HG03025 (cell line): ENCODE data around the gene ZSCAN22.
"Not testable (repeated sequence)": the region's sequence is repeated elsewhere in the genome, so short reads cannot be mapped to it uniquely, and the experiment has no call there.

Experiments
- ATAC-seq: cut with Tn5 transposase; IDR thresholded peaks from one replicate; pipeline ENCODE4 v1.9.1; 2021; ENCODE audit warnings: mild to moderate bottlenecking, moderate library complexity; ENCODE audit not compliant: unreplicated experiment, low FRiP score

The ZSCAN22 gene

DNA sequence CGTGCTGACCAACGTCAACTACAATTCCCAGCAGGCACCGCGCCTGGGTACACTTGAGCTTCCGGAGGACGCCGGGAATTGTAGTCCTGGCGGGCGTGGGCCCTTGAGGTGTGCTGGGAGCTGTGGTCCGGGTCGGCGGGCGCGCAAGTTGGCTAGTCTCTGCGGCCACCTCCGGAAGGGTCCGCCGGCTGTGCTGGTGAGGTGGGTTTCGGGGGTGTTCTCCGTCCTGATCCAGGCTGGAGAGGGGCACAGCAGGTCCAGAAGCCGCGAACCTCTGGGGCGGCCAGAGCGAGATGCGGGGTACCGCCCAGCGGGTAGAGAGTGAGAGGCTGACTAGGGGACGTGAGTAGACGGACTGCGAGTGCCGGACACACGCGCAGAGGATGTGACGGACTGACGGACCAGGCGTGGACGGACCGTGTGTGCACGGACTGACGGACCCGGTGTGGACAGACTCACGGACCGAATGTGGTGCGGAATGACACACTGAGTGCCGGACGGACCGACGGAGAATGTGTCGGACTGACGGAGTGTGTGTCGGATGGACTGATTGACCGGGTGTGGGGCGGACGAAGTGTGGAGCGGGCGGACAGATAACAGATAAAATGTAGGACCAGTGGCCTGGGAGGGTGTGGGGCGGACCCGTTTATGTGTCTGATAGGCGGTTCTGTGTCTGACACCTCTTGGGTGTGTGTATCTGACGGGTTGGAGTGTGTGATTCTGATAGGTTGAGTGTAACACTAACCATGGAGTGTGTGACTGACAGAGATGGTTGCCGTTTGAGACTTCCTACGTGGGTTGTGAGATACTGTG is at the start of gene ZSCAN22:
ZSCAN22 (plus strand) TSS at position 81 of the 813 bp plus-strand sequence. CDS start 7,809 bp downstream, outside the sequence.
- peak; percentile 79 for ATAC-seq

DNA sequence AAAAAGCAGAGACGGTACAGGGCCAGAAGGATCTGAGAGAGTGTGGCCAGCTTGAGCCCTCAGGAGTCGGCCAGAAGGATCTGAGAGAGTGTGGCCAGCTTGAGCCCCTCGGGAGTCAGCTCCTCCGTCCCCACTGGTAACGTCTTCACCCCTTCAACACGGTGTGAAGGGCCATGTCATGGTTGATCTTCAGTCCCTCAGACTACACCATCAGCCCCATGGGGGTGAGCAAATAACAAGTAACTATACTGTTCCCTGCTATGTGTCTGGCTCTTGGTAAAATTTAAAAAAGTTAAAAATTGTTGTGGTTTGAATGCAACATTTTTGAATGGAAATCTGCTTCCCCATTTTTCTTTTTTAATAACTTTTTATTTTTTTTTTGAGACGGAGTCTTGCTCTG is 49.6 kb upstream of the ZSCAN22 start:
- no peak for ATAC-seq

DNA sequence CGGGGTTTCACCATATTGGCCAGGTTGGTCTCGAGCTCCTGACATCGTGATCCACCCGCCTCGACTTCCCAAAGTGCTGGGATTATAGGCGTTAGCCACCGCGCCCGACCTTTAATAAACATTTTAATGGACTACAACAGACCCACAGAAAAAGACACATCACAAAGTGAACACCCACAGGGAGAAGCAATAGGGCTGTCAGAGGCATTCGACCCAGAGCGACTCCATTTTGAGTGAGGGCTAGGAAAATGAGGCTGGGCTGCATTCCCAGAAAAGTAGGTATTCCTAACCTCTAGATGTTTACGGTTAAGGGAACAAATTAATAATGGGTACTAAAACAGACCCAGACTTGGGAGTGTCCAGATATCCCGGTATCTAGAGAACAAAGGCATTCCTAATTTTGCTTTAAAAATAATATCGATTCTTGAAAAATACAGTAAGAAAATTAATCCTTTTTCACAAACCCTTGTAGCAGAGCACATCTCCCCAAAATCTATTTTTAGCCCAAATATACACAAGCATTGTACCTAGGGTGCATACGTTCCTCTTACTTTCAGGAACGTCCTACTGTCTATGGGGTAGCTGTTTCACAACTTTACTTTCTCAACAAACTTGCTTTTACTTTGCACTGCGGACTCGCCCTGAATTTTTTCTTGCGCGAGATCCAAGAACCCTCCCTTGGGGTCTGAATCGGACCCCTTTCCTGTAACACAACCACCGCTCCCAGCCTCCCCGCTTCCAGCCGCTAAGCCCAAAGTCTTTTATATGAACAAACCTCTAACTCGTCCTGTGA is 48.9 kb upstream of the ZSCAN22 start:
- ATAC-seq: no peak

DNA sequence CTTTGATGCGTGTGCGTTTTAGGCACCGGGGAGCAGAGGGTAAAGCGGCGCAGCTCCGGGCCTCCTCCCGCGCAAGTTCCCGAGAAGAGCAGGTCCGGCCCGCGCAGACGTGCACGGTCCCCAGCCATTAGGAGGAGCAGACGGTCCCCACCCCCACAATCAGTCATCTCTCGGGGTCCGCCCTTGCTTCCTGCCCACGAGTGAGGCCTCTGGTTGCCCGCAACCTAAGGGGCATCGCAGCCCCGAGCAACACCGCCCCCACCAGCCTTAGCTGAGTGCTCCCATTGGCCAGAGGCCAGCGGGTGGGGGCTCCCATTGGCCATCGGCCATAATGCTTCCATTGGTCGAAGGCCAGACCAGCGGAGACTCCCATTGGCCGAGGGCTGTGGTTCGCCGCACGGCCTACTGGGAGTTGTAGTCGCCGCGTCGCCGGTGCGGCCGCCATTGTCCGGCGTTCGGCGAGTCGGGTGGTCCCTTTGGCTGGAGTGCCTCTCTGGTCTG is 48.2 kb upstream of the ZSCAN22 start, which contains the start of gene ZNF8:
ZNF8 (plus strand) TSS at position 415 of the 501 bp plus-strand sequence. CDS start 127 bp downstream, outside the sequence.
- ATAC-seq: peak; percentile 94

DNA sequence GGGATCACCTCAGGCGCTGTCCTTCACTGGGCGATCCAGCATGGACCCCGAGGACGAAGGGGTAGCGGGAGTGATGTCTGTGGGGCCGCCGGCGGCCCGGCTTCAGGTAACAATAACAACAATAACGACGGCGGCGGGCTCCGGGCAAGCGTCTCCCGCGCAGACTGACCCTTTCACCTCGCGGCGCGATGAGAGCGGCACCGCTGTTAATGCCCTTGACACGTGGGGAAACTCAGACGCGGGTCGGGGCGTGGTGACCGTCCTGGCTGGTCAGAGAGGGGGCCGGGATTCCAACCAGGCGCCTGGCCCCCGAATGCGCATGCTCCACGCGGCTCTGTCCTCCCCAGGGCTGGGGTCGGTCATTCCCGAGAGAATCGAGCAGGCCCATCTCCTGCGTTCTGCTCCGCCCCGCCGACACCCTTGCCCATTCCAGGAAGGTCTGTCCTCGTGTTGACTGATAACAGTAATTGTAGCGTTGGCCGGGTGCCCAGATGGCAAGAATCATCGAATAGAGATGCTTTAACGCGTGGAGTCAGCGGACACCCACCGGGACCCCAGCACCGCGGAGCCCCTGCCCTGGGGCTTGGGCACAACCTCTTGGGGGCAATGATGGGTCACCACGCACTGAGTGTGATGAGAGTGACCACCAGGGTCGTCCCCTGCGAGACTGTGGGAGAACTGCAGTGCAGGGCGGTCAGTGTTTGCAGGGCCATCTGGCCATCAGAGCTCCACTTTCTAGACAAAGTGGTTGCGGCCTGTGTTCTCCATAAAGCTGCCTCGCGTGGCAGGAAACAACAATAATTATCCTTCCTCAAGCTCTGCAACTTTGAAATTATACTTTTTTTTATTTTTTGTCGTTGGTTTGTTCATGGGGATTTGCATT is 47.5 kb upstream of the ZSCAN22 start:
- peak; percentile 34 for ATAC-seq

DNA sequence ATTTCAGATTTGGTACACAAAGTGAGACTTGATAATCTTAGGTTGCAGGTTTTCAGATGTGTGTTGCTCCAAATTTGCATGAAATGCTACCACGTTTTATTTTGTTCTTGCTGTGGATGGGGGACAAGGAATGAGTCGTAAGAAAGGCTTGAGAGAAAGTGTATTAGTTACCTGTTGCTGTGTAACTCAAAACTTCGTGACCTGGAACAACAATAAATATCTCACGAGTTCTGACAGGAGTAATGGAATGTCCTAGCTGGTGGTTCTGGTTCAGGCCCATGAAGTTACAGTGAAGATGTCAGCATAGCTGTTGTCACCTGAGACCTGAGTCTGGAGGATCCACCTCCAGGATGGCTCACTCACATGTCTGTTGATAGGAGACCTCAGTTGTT is 46.9 kb upstream of the ZSCAN22 start:
- no peak for ATAC-seq

DNA sequence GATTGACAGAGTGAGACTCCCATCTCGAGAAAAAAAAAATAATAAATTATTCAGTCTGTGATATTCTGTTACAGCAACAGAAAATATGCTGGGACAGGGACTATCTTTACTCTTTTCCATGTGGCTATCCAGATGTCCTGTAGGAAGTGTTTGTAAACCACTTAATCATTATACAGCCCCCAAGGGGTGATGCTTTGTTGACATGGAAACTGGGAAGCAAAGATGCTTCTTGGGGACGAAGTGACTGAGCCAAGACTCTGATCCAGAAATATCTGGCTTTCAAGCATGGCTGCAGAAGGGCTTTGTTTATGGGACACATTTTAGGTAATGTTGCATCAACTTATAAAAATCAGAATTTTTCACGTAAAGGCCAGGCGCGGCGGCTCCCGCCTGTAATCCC is 42.6 kb upstream of the ZSCAN22 start:
- ATAC-seq: no peak

DNA sequence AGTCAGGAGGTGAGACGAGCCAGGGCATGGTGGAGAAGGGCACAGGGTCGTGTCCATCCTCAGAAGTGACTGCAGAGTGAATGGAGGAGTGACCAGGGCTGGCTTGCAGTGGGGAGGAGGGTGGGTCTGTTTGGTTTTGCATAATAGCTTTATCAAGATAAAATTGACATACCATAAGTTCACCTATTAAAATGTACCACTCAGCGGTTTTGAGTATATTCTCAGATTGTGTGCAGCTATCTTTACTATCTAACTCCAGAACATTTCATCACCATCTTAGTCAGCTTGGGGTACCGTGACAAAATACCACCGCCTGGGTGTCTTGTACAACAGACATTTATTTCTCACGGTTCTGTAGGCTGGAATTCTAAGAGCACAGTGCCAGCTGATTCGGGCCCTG is 34.9 kb upstream of the ZSCAN22 start:
- no peak for ATAC-seq

DNA sequence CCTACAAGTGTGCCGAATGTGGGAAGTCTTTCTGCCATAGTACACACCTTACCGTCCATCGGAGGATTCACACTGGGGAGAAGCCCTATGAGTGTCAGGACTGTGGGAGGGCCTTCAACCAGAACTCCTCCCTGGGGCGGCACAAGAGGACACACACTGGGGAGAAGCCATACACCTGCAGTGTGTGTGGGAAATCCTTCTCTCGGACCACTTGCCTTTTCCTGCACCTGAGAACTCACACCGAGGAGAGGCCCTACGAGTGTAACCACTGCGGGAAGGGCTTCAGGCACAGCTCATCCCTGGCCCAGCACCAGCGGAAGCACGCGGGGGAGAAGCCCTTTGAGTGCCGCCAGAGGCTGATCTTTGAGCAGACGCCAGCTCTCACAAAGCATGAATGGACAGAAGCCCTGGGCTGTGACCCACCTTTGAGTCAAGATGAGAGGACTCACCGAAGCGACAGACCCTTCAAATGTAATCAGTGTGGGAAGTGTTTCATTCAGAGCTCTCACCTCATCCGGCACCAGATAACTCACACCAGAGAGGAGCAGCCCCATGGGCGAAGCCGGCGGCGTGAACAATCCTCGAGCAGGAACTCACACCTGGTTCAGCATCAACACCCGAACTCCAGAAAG is 31.9 kb upstream of the ZSCAN22 start:
- ATAC-seq: no peak

DNA sequence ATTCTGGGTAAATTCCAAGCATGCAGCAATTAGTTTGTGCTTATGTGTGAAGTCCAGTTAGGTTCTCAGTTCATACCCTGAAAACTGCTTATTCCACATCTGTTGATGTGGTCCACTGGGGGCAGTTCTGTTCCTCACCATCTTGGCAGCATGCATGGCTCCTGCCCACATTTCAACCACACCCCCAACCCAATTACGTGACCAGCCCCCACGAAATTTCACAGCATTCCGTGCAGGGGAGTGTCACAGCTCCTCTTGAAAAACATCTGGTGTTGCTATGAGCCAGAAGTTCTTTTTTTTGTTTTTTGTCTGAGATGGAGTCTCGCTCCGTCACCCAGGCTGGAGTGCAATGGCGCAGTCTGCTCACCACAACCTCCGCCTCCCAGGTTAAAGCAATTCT is 30.7 kb upstream of the ZSCAN22 start:
- no peak for ATAC-seq

DNA sequence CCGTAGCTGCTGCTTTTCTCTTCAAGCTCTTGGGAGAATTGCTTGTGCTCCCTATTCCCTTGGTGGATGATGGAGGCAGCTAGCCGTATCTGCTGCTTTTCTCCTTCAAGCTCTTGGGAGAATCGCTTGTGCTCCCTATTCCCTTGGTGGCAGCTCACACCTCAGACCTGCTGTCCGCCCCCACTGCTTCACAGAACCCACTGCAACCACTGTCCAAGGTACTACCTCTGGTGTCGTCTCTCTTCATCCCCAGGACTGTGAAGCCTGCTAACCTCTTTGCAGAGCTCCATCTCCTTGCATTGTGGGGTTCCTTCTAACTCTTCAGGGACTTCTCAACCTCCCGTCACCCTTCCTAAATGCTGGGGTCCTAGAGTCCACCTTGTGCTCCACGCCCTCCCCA is 26.2 kb upstream of the ZSCAN22 start:
- ATAC-seq: no peak

DNA sequence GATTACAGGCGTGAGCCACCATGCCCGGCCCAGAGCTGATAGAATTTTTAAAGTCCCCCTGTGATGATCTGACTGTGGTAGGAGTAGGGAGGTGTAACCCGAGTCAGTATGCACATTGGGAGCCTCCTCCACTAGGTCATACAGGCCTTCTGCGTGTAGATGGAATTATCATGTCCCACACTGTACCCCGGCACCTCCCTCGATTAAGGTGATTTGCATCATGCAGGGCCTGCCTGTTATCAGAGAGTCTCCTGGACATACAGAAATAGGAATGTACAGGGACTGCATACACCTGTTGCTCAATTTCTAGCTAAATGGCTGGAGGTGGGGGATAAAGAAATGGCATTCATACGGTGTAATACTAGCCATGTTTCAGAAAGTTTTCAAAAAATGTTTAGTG is 22.5 kb upstream of the ZSCAN22 start:
- no peak for ATAC-seq

DNA sequence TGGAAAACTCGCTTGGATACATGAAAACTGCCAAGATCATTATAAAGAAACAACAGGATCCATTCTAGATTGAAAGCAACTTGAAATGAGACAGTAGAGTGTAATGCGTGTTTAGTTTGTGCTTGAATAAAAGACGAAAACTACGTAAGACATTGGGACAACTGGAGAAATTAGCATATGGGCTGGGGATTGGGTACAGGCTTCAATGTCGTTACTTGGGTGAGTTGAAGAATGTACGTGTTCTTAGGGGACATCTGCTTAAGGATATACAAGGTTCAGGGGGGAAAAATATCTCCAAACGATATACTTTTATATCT is 22.1 kb upstream of the ZSCAN22 start:
- no peak for ATAC-seq

DNA sequence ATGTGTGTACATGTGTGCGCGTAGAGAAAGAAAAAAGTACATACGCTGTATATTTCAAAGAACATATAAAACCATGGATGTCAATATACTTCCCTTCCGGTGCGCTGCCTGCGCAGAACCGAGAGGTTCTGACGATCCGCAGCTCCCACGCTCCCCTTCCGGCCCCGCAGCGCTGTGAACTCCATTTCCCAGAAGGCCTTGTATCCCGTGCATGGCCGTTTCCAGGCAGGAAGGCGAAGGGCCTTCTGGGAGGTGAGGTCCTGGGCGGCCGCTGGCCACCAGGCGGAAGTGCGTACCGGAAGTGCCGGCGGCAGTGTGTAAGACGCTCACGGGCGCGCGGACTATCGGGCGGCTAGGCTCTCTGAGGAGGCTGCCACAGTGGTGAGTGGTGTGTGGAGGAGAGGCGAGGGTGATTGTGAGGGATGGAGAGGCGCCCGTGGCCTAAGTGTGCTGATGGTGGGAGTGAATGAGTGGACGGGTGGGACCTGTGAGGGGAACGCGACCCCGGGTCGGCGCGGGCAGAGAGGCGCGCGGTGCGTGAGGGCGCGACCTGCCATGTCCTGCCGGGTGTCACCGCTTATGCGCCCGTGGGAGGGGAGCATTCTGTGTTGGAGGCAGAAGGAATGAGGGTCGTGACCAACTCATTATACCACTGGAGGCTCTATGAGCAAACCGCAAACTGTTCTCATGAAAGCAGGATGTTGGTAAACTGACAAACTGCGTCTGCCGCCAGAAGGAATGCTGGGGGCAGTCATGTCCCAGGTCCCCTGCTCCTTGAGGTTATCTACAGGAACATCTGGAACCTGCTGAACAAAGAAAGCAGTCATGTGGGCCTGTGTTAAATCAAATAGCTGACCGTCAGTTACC is 21.5 kb upstream of the ZSCAN22 start, which contains the start of gene ERVK3-1:
ERVK3-1 (plus strand) TSS at position 313 of the 867 bp plus-strand sequence. CDS start 6,792 bp downstream, outside the sequence.
- peak; percentile 91 for ATAC-seq

DNA sequence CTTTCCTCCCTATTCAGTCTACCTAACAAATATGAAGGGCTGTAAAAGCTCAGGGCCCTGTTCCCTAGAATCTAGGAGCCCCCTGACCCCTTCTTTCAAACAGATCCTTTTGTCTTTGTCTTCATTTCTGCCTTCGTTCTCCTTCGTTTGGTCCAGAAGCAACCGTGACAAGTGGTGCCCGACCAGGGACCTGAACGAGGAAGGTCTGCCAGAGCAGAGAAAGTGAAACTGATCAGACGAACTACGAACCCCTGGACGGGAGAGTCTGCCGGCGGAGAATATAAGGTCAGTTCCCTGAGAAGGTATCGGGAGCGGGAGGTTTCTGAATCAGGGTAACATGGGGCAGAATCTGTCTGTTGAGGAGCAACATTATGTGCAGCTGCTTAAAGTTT is 20.9 kb upstream of the ZSCAN22 start:
- ATAC-seq: no peak

DNA sequence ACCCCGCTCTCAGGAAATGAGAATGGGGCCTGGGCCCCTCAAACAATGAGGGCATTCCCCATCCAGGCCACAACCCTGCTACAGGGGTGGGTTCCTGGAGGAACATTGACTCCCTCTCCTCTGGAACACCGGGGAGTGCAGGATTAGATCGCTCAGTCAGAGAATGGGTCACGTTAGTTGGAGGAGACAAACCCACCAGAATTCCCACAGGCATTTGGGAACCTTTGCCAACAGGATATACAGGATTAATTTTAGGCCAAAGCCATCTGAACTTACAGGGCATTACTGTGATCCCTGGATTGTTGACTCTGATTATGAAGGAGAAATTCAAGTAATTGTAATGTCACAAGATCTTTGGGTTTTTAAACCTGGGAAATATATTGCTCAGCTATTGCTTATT is 19.1 kb upstream of the ZSCAN22 start:
- ATAC-seq: no peak

DNA sequence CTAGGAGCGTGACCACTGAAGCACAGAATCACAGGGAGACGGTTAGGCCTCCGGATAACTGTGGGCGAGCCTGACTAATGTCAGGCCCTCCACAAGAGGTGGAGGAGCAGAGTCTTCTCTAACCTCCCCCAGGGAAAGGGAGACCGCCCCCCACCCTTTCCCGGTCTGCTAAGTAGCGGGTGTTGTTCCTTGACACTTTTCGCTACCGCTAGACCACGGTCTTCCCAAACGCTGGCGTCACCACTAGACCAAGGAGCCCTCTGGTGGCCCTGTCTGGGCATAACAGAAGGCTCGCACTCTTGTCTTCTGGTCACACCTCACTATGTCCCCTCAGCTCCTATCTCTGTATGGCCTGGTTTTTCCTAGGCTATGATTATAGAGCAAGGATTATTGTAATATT is 16.1 kb upstream of the ZSCAN22 start:
- not testable (repeated sequence) for ATAC-seq

DNA sequence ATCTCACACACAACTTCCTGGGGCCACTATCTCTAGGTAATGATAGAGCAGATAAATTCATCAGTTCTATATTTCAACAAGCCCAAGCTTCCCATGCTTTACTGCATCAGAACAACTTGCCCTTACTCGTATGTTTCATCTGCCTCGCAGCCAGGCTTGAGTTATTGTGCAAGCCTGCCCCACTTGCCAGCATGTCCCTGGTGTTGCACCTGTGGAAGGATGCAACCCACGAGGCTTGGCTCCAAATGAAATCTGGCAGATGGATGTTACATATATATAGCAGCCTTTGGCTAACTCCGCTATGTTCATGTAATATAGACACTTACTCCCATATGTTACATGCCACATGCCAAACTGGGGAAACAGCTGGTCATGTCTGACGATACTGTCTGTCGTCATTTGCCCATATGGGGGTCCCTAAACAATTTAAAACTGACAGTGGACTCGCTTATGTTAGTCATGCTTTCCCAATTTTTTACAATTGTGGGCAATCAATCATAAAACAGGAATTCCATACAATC is 15.4 kb upstream of the ZSCAN22 start:
- no peak for ATAC-seq

DNA sequence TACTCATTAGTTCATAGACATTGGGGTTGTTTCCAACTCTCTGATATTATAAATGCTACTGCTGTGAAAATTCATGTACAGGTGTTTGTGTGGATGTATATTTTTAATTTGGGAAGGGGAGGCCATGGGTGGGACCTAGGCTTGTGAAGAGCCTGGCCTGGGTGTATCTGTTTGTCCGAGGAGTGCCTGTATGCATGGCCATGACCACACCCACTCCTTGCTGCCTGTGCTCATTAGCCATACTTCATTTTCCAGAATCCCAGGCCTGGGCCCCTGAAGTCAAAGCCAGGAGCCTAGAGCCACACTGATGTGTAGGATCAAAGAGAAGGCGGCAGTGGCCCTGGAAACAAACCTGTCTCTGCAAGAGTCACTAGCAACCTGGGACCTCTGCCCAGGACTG is 11.2 kb upstream of the ZSCAN22 start:
- ATAC-seq: no peak
